ENCODE results near the gene OR5C1.
"Not testable (repeated sequence)": the region's sequence is repeated elsewhere in the genome, so short reads cannot be mapped to it uniquely, and the experiment has no call there.

The OR5C1 gene

DNA sequence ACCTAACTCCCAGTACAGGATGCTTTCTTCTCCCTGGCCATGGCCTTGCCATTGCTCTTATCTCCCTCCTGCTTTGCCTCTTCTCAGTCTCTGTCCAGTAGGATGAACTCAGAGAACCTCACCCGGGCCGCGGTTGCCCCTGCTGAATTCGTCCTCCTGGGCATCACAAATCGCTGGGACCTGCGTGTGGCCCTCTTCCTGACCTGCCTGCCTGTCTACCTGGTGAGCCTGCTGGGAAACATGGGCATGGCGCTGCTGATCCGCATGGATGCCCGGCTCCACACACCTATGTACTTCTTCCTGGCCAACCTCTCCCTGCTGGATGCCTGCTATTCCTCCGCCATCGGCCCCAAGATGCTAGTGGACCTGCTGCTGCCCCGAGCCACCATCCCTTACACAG is at the start of gene OR5C1:
TSS of gene OR5C1 (plus strand) at position 103 of the 400 bp plus-strand sequence. CDS start at position 103, 0 bp downstream.
- DNase-seq, result no peak

DNA sequence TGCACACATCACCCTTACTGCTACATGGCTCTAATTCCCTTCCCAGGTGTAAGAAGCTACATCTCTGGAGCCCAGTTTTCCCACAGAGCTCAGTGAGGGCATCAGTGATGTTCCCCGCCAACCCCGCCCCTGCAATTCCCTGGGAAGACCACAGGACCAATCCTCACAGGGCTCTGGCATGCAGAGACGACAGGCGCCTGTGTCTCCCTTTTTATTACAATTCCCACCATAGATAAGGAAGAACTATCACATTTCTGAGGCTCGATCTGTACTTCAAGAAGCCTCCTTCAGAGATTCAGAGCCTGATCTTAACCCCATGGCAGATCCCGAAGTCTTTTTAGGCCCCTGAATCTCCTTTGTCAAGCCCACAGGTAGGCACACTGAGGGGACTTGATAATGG is 46.7 kb upstream of the OR5C1 start, which contains the start of gene OR1L6:
TSS of gene OR1L6 (plus strand) at position 301 of the 400 bp plus-strand sequence. CDS start 7,545 bp downstream, outside the sequence.
- no peak for DNase-seq

DNA sequence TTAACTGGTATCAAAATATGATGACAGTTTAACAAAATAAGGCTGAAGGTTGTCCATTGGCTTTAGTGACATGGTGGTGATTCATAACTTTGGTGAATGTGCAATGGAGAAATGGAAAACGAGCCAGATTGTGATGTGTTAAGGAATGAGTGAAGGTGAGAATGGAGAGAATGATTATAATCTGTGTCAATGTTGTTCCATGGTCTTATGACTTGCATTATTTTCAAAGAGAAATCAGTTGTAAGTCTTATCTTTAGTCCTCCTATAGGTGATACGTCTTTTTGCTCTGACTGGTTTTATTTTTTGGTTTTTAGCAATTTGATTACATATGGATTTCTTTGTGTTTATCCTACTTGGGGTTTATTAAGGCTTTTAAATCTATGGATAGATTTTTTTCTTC is 33.9 kb upstream of the OR5C1 start:
- no peak for DNase-seq

DNA sequence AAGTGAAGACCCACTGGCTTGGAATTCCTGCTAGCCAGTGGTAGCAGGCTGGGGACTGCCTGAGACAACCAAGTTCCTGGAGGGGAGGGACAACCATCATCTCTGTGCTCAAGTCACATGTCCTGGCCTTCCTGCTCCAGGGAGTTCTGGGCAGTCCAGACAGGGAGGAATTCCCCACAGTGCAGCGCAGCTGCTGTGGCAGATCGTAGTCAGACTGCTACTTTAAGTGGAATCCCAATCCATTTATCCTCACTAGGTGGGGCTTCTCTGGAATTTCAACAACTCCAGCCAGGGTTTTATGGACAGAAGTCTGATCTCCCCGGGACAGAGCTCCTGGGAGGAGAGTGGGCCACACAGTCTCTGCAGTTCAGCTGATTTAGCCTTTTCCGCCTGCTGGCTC is 20.9 kb upstream of the OR5C1 start:
- DNase-seq, result no peak

DNA sequence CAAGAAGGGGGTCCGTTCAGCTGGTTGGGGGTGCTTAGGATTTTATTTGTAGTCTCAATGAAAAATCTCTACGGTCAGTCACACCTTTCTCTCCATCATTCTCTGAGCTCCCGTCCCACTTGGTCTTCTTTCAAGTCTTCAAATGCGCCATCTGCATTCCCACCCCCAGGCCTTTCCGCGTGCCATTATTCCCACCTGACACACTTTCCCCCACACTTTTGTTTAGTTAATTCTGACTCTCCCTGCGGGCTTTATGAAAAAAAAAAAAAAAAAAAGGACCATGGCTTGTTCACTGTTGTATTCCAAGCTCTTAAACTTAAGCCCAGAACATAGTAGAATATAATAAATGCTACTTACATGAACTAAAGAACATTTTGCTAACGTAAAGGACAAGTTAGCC is 11.7 kb upstream of the OR5C1 start:
- no peak for DNase-seq

DNA sequence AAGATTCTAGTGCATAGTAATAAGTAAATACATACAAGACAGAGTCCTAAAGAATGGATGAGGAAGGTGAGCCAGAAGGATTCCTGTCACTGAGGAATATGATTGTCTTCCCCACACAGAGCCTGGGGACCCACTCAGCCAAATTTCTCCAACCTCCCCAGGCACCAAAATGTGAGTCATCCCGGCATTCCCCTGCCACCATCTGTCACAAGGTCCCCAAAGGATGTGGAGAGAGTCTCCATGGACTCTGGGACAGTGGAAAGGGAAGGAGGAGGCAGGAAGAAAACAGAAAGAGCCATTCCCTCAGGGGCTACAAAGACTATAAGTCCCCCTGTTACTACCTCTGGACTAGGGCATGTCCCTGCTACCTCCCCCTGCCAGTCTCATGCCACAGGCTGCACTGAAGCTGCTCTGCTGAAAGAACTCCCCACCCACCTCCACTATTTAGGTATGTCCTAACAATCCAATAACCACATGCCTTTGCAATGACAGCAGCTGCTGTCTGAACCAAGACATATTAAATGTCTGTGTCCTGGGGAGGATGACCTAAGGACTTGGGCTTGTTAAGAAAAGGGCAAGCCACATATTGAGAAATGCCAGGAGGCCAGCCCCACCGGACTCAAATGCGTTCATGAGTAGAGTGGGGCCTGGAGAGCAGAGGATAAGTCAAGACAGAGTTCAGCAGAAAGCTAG is 10.7 kb upstream of the OR5C1 start:
- DNase-seq, result peak; percentile 5

DNA sequence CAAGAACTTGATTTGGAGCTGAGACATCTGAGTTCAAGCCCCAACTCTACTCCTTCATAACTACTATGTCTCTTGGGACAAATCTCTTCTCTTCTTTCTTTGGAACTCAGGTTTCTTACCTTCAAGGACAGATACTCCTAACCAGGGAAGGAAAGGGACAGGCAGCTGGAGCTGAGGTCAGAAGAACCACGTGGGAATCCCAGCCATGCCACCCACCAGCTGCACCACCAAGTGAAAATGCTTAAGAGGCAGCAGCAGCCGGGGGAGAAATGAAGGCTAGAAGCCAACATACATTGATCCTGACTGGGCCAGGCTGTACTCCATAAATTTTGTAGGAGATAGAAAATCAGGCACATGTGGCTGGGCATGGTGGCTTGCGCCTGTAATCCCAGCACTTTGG is 9.6 kb upstream of the OR5C1 start:
- DNase-seq, result no peak

DNA sequence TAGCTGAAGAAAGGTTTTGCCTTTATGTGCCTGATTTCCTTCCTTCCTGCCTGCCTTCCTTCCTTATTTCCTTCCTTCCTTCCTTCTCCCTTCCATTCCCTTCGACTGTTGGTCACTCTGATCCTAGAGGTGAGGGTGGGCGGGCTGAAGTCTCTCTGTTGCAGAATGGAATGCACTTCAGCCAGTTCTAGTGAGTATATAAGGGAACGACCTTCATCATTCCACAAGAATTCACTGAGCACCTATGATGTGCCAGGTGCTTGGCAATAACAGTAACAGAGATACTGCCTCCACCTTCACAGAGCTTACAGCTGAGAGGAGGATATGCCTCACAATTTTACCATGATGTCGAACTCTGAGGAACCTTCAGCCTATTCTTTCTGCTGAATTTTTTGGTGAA is 8.7 kb upstream of the OR5C1 start:
- no peak for DNase-seq

DNA sequence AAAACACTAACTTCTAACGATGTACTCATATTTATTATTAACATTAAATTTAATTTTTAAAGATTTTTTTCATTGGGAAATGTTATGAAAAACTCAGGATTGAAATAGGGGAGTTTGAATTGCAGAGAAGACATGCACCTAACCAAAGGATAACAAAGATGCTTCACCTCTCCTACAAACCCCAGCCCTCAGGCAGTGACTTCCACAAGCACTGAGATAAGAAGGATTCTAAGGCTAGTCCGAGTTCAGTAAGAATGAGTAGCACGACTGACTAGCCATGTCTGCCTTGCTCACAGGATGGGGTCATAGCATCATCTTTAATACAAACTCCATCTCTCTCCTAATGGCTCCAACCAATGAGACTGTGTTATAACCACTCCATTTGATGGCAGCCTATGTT is 7.1 kb upstream of the OR5C1 start:
- no peak for DNase-seq

DNA sequence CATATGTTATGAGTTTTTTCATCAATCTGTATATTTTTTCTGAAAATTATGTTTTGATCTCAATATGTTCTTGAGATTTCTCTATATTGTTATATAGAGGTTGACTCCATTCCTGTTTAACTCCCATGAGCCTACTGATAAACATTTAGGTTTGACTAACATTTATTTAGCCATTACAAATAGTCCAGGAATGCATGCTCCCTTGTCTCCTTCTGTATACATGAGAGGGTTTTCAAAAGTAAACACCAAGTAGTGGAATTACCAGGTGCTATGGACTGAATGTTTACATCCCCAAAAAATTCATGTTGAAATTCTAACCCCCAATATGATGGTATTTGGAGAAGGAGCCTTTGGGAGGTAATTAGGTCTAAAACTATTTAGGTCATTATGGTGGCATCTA is 3.5 kb upstream of the OR5C1 start:
- DNase-seq, result no peak

DNA sequence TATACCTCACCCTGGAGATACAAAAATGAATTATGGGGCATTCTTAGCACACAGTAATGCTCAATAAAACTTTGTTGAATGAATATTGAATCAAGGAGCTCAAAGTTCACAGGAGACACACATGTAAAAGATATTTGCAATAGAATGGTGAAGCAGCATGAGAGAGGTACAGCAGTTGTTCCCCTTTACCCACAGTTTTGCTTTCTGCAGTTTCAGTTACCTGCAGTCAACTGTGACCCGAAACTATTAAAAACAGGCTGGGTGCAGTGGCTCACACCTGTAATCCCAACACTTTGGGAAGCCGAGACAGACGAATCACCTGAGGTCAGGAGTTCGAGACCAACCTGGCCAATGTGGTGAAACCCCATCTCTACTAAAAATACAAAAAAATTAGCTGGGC is 2.4 kb upstream of the OR5C1 start:
- no peak for DNase-seq

DNA sequence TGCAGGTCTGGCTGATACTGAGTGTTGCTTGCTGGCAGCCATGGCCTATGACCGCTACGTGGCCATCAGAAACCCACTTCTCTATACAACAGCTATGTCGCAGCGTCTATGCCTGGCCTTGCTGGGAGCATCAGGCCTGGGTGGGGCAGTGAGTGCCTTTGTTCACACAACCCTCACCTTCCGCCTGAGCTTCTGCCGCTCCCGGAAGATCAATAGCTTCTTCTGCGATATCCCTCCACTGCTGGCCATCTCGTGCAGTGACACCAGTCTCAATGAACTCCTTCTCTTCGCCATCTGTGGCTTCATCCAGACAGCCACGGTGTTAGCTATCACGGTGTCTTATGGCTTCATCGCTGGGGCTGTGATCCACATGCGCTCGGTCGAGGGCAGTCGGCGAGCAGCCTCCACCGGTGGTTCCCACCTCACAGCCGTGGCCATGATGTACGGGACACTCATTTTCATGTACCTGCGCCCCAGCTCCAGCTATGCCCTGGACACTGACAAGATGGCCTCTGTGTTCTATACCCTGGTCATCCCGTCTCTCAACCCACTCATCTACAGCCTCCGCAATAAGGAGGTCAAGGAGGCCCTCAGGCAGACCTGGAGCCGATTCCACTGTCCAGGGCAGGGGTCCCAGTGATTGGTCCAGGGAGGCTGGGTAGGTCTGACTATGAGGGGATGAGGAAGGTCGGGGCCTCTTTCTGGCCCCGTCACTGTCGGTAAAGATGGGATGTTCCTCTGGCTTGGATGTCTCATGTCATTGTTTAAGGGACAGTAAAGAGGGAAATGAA is 718 bp downstream of the OR5C1 start:
- DNase-seq, result no peak

DNA sequence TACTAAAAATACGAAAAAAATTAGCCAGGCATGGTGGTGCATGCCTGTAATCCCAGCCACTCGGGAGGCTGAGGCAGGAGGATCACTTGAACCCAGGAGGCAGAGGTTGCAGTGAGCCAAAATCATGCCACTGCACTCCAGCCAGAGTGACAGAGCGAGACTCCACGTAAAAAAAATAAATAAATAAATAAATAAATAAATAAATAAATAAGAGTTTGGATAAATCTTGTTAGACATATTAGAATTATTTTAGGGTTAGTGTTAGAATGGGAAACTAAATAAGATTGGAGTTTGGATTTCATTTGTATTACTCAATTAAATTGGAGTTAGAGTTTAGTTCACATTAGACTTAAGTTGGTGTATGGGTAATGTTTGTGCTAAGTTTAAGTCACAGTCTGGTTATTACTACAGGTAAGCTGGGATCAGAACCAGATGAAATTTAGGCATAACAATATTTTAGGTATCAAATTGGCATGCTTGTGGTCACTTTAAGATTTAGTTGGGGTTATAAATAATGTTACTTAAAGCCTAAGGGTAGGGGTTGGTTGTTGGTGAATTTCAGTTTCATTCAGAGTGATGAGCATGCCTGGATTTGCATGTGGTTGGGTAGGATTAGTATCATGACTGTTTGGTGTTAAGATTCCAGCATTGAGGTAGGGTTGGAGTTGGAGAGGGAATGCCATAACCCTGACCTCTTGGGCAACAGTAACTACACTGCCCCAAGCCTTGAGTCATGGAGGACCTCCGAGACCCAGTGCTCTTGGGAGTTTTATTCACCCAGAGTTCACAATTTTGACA is 3.3 kb downstream of the OR5C1 start:
- DNase-seq, result no peak

DNA sequence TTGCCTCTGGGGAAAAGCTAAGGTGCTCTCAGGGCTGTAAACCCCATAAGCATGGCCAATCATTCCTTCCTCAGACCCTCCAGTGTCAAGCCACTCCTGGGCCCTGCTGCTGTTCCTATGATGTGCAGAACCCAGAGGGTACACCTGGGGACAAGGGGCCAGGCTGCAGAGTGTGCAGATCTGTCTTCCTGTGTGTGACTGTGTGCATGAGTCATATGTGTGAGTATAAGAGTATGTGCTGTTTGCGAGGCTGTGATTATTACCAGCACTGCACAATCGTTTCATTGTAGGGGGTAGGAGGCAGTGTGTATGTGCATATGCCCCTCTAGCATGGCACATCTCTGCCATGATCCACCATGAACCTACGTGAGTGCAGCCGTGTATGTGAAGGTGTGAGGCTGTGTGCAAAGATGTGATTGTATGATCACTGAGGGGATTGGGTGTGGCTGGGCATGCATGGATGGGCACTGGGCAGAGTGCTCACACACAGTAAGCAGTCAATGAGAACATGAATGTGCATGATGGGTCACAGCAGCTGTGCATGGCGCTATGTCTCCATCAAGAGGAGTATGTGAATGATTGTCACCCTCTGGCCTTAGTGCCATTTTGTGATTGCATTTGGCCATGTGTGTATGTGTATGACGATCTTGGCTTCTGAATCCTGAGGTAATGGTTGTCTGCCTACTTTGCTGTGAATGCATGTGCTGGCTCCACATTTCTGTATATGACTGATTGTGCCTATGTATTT is 8.8 kb downstream of the OR5C1 start:
- DNase-seq, result no peak

DNA sequence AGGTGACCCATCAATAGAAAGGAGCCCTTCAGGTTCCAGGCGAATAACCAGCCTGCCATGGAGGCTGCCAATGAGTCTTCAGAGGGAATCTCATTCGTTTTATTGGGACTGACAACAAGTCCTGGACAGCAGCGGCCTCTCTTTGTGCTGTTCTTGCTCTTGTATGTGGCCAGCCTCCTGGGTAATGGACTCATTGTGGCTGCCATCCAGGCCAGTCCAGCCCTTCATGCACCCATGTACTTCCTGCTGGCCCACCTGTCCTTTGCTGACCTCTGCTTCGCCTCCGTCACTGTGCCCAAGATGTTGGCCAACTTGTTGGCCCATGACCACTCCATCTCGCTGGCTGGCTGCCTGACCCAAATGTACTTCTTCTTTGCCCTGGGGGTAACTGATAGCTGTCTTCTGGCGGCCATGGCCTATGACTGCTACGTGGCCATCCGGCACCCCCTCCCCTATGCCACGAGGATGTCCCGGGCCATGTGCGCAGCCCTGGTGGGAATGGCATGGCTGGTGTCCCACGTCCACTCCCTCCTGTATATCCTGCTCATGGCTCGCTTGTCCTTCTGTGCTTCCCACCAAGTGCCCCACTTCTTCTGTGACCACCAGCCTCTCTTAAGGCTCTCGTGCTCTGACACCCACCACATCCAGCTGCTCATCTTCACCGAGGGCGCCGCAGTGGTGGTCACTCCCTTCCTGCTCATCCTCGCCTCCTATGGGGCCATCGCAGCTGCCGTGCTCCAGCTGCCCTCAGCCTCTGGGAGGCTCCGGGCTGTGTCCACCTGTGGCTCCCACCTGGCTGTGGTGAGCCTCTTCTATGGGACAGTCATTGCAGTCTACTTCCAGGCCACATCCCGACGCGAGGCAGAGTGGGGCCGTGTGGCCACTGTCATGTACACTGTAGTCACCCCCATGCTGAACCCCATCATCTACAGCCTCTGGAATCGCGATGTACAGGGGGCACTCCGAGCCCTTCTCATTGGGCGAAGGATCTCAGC is 11.6 kb downstream of the OR5C1 start, which contains the start of gene OR1K1:
TSS of gene OR1K1 (plus strand) at position 58 of the 995 bp plus-strand sequence. CDS start at position 58, 0 bp downstream.
- DNase-seq, result no peak

DNA sequence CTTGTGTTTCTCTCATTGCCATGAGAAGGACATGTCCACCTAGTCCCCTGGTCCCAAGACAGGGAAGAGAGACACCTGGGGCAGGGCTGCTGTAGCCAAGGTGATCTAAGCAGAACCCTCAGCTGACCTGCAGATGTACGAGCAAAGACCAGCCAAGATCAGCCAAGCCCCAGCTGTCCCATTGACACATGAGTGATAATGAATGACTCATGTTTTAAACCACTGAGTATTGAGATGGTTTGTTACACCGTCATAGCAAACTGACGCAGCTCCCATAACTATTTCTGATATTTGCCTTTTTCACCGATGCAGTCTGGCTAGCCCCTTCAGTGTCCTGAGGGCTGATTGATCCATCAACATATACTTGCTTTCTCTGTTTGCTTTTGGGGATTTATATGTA is 17.9 kb downstream of the OR5C1 start:
- peak; percentile 13 for DNase-seq

DNA sequence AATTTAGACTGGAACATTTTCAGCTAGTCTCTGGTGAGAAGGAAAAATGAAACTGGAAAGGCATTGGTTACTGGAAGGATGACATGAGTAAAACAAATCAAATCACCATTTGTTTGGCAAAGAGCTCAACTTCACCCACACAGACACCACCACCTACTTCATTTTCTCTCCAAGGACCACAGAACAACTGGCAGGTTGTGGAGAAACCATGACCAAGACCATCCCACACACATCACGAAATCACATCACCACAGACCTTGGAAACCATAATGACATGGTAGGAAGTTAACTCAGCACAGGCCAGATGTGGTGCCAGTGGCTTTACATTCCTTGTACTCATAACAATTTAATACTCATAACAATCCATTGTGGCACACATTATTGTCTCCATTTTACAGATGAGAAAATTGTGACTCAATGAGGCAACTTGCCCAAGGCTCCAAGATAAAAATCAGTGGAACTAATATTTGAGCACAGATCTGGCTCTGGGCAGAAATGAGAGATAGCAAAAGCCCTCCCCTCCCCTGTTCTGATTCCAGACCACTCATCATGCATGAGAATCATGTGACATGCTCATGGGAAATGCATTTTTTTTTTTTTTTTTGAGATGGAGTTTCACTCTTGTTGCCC is 18.7 kb downstream of the OR5C1 start:
- no peak for DNase-seq

DNA sequence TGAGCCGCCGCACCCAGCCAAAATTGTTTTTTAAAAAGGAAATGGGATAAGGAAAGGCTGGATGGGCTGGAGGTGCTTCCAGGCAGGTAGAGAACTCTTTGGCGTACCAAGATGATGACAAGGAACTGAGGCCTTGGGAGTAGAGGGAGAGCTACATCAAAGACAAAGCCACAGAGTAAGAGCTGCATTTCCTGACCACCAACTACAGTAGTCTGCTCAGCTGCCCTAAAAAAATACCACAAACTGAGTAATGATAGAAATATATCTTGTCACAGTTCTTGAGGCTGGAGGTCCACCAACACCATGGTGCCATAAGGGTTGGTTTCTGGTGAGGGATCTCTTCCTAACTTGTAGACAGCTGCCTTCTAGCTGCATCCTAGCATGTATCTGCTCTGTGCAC is 19.4 kb downstream of the OR5C1 start:
- no peak for DNase-seq

DNA sequence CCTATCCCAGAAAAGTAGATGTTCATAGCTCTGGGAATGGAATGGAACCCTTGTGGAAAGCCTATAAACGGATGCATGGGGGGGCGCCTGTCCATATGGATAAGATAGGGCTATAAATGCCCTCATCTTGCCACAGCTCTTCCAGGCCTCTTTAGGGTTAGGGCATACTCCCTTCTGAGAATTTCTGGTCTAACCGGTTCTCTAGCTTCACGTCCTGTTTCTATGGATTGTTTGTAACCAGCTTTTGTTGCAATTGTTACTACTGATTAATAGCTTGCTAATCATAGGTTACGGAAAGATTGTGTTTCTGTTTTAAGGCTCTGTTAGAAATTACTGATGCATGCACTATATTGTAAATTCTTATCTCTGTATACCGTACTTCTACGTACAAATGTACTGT is 20.5 kb downstream of the OR5C1 start:
- DNase-seq, result not testable (repeated sequence)

DNA sequence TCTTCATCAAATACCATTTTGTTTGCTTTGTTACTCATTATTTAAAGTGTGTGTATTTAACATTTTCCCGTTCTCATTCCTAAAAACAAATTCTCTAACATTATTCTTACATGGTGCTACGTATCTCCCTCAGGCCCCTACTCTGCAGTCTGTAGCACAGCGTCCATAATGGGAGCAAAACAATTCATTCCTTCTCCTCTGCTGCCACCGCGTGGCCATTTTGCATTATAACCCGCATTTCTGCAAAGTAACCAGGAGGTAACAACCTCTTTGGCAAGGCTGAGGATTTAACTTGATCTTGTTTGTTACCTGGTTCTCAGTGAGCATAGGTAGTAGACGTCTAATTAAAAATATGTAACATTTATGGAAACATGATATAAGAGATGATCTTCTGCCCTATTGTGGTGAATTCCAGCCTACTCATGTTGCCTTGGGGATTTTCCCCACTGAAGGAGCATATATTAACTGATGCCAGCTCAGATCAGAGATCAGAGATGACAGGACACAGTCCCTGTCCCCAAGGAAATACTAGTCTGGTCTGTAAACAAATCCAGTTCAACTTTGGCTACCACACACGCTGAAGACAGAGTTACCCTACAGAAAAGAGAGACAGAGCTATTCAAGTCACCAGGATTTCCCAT is 21.7 kb downstream of the OR5C1 start:
- DNase-seq, result peak; percentile 64

Measured in fibroblast of skin of right biceps (primary cell).